ENCODE results near the gene LSAMP. TPM values are rescaled to one million over a fixed set of nuclear protein-coding genes. Genes with fewer than 3 reads are reported as not detected.
"Not testable (repeated sequence)": the region's sequence is repeated elsewhere in the genome, so short reads cannot be mapped to it uniquely, and the experiment has no call there.

Gene LSAMP
- total RNA-seq, 1 donor from 2014 or later: 30.1 TPM

- Mint-ChIP-seq H3K27ac (no peak overlapping the region), H3K4me3 (no peak overlapping the region), H3K4me1 (peaks cover 6% of the 10 kb centered on the region), H3K9me3 (no peaks in the 10 kb centered on the region), H3K27me3 (ENCODE audit: low read depth) (no peaks in the 10 kb centered on the region), H3K36me3 (no peaks in the 10 kb centered on the region)
- TF ChIP-seq CTCF (IDR thresholded peaks at IDR 0.05; ENCODE audit: unreplicated experiment): no peak
- no peak for DNase-seq (ENCODE audit: low spot score in 2 of 2, unreplicated experiment in 2 of 2)
These were observed 678.5 kb downstream of the LSAMP start for GRCh38 chr3:115766587-115767482.

- Mint-ChIP-seq H3K9me3 (no peaks in the 10 kb centered on the region), H3K27me3 (ENCODE audit: low read depth) (no peaks in the 10 kb centered on the region), H3K4me3 (no peak overlapping the region), H3K4me1 (peaks cover 7% of the 10 kb centered on the region), H3K27ac (no peak overlapping the region), H3K36me3 (no peaks in the 10 kb centered on the region)
- no peak for TF ChIP-seq CTCF (IDR thresholded peaks at IDR 0.05; ENCODE audit: unreplicated experiment)
- no peak for DNase-seq (ENCODE audit: low spot score in 2 of 2, unreplicated experiment in 2 of 2)
These were observed 683.4 kb downstream of the LSAMP start for GRCh38 chr3:115761927-115762305.

- Mint-ChIP-seq H3K36me3 (no peaks in the 10 kb centered on the region), H3K27me3 (ENCODE audit: low read depth) (no peaks in the 10 kb centered on the region), H3K4me3 (no peak overlapping the region), H3K4me1 (peaks cover 1% of the 10 kb centered on the region), H3K9me3 (peaks cover 5% of the 10 kb centered on the region), H3K27ac (no peak overlapping the region)
- no peak for TF ChIP-seq CTCF (IDR thresholded peaks at IDR 0.05; ENCODE audit: unreplicated experiment)
- DNase-seq (ENCODE audit: low spot score in 2 of 2, unreplicated experiment in 2 of 2): no peak
These were observed 684.6 kb downstream of the LSAMP start for GRCh38 chr3:115760716-115761115.

GRCh38 chr3:115758076-115758763 is 687.1 kb downstream of the LSAMP start:
- H3K27ac Mint-ChIP-seq: no peak overlapping the region
- peaks cover 14% of the 10 kb centered on the region for H3K9me3 Mint-ChIP-seq
- H3K36me3 Mint-ChIP-seq: no peaks in the 10 kb centered on the region
- DNase-seq (ENCODE audit: low spot score in 2 of 2, unreplicated experiment in 2 of 2): no peak
- peaks cover 1% of the 10 kb centered on the region for H3K4me1 Mint-ChIP-seq
- peaks cover 4% of the 10 kb centered on the region for H3K27me3 Mint-ChIP-seq (ENCODE audit: low read depth)
- TF ChIP-seq CTCF (IDR thresholded peaks at IDR 0.05; ENCODE audit: unreplicated experiment): no peak
- H3K4me3 Mint-ChIP-seq: no peak overlapping the region

GRCh38 chr3:115752978-115753377 is 692.3 kb downstream of the LSAMP start:
- peaks cover 23% of the 10 kb centered on the region for H3K9me3 Mint-ChIP-seq
- not testable (repeated sequence) for H3K4me3 Mint-ChIP-seq; H3K36me3 Mint-ChIP-seq; DNase-seq (ENCODE audit: low spot score in 2 of 2, unreplicated experiment in 2 of 2); H3K27me3 Mint-ChIP-seq (ENCODE audit: low read depth); H3K4me1 Mint-ChIP-seq; H3K27ac Mint-ChIP-seq
